HG02610 (cell line): ENCODE measurements around the gene BIN1.

ENCODE experiments used
- ATAC-seq: cut with Tn5 transposase; IDR thresholded peaks from one replicate; pipeline ENCODE4 v1.9.1; 2021; ENCODE audit warnings: mild to moderate bottlenecking, moderate library complexity; ENCODE audit not compliant: unreplicated experiment

BIN1 gene

GRCh38 chr2:127093648-127094210, 13.2 kb downstream of the BIN1 start:
- ATAC-seq, result peak; percentile 50

- ATAC-seq, result no peak
These were observed 13.9 kb downstream of the BIN1 start for GRCh38 chr2:127092901-127093516.

GRCh38 chr2:127092306-127092705, 14.6 kb downstream of the BIN1 start:
- ATAC-seq, result no peak

- ATAC-seq, result no peak
These were observed 15.1 kb downstream of the BIN1 start for GRCh38 chr2:127091886-127092285.

GRCh38 chr2:127091148-127091547, 15.8 kb downstream of the BIN1 start:
- no peak for ATAC-seq

- no peak for ATAC-seq
These were observed 16.5 kb downstream of the BIN1 start for GRCh38 chr2:127090281-127091120.

- ATAC-seq, result no peak
These were observed 17.3 kb downstream of the BIN1 start for GRCh38 chr2:127089478-127090235.

- no peak for ATAC-seq
These were observed 18.2 kb downstream of the BIN1 start for GRCh38 chr2:127088706-127089105.

GRCh38 chr2:127087791-127088495, 19.0 kb downstream of the BIN1 start:
- no peak for ATAC-seq

- ATAC-seq, result peak; percentile 56
These were observed 19.8 kb downstream of the BIN1 start for GRCh38 chr2:127086990-127087790.

GRCh38 chr2:127085317-127085681, 21.7 kb downstream of the BIN1 start:
- peak; percentile 19 for ATAC-seq

GRCh38 chr2:127084611-127085316, 22.2 kb downstream of the BIN1 start:
- ATAC-seq, result no peak

GRCh38 chr2:127083819-127084503, 23.0 kb downstream of the BIN1 start:
- no peak for ATAC-seq

- ATAC-seq, result no peak
These were observed 24.0 kb downstream of the BIN1 start for GRCh38 chr2:127082974-127083373.

GRCh38 chr2:127081826-127082633, 24.9 kb downstream of the BIN1 start:
- ATAC-seq, result peak; percentile 51

- peak; percentile 29 for ATAC-seq
These were observed 25.8 kb downstream of the BIN1 start for GRCh38 chr2:127080938-127081755.
